A204.1 (cell line): ENCODE data around the gene IGF1R.
"Not testable (repeated sequence)": the region's sequence is repeated elsewhere in the genome, so short reads cannot be mapped to it uniquely, and the experiment has no call there.

Source experiments
- FAIRE-seq: peaks from 2 replicates; lab custom pipeline; 2012; peaks lifted over from hg19 to GRCh38; lab: Jason Lieb, UNC

IGF1R gene

DNA sequence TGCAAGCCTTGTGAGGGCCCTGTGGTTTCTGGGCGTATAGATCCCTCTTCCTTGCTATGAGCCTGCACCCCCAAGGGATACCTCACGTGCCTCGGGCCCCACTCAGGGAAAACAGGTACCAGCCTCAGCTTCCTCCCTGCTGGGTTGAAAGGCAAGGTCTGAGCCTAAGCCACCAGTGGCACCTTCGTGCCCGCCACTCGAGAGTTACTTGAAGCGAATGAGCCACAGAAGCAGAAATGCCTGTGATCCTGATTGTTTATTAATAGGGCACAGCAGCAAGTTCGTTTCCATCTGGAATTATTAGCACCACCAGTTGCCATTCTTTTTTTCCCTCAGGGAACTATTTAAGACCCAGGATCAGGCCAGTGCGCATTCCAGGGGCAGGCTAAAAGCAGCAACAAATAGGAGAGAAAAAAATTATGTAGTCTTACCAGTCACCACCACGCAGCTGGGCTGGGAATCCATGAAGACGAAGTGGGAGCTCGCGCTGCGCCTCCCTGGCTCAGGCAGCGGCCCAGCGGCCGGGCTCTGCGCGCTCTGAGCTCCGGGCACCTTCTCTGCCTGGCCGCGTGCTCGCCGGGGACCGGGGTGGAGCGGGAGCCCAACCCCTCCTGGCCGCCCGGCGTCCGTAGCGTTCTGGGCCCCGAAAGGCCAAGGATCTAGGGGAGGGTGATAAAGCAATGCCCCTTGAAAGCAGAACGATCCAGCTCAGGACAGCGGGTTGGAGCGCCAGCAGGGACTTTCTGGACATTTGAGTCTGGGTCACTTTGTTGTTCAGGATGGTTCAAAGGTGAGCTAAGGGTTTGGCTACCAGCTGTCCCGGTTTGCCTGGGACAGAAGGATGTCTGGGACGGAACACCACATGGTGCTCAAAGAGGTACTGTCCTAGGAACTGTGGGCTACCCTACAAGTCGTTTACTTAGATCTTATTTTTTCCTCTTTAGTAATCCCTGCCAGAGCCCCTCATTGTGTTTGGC is 356.9 kb downstream of the IGF1R start:
- FAIRE-seq = not testable (repeated sequence)

DNA sequence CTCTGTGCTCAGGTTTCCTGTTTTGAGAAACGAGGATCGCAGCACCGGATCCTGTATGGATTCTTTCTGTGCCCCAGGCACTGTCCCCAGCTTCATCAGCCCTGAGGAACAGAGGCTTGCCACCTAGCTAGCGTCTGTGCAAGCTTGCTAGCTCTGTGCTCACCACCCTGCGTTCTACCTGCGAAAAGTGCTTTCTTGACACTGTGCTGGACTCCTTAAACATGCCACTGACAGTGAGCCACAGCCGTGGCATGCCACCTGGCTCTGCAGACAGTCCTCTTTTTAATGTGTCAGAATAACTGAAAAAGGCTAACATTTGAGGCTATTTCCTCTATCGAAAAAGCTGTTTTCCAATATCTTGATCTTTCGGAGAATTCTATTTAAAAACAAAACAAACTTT is 357.8 kb downstream of the IGF1R start:
- no peak for FAIRE-seq

DNA sequence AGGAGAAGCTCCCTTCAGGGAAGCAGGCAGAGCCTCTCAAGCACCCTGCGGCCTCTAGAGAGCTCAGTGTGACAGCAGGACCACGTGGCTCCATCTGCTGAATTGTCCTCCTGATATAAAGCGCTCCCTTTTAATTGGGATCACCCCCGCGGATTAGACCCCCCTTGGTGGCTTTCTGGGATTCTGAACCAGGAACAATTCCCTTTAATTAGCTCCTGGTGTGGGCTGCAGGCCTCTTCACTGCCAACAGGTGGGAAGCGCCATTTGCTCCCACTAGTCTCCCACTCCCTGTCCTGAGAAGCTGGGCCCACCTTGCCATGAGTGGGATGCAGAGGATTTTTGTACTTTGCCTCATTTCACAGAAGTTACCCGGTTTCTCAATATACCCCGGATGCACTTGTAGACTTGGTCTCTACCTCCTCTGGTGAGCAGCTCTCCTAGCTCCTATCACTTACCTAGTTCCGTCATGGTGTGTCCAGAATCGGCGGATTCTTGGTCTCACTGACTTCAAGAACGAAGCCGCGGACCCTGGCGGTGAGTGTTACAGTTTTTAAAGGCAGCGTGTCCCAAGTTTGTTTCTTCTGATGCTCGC is 358.7 kb downstream of the IGF1R start:
- FAIRE-seq = no peak

GRCh38 chr15:99009741-99010330 is 361.5 kb downstream of the IGF1R start:
- no peak for FAIRE-seq

DNA sequence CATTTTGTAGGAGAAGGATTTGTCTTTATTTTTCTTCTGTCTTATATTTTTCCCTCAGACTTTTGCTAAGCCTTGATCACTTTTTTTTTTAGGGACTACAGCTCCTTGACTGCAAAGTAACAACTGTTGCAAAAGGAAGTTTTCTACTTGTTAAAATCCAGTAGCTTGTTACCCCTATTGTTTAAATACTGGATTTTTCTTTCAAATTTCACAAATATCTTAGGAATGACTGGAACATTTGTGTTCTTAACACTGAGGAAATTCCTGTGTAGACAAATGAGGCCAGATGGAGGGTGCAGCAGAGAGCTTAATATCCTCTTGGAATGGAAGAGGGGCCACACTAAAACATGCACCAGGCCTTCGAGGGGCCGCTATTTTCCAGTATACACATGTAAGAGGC is 362.4 kb downstream of the IGF1R start:
- no peak for FAIRE-seq
